CD14-positive monocyte (primary cell): Measurements from ENCODE around the gene TLR8. TPM values are rescaled to one million over a fixed set of nuclear protein-coding genes. Genes with fewer than 3 reads are reported as not detected.

Experiments
- DNase-seq, 3 donors: peaks; one replicate each; pipeline ENCODE4 v3.0.0-alpha.2; 2011 to 2022
- H2AFZ ChIP-seq: 2 replicates; pipeline ENCODE4 v1.6.0; 2012; ENCODE audit warnings: mild to moderate bottlenecking, low read depth, low read length, inconsistent platforms; ENCODE audit not compliant: insufficient read depth, poor library complexity, severe bottlenecking
- H3K27ac ChIP-seq, 2 donors: 1 replicate in 1 of 2; 2 replicates in 1 of 2; pipeline ENCODE4 v1.5.1; 2012 to 2013; ENCODE audit warnings: low read length in 2 of 2, control low read depth in 1 of 2, inconsistent platforms in 1 of 2, low read depth in 1 of 2, mild to moderate bottlenecking in 1 of 2
- H3K27me3 ChIP-seq, 2 donors: one replicate each; pipeline versions ENCODE4 v1.6.0 to v1.6.1; 2011 to 2013; ENCODE audit warnings: low read length in 2 of 2; ENCODE audit not compliant: control insufficient read depth in 2 of 2, insufficient read depth in 2 of 2
- H3K36me3 ChIP-seq, 2 donors: replicated peaks in 1 of 2; 1 replicate in 1 of 2; 2 replicates in 1 of 2; pipeline versions ENCODE4 v1.5.1 to v1.6.1; 2012 to 2013; ENCODE audit warnings: low read length in 2 of 2, control low read depth in 1 of 2, inconsistent platforms in 1 of 2, mild to moderate bottlenecking in 1 of 2; ENCODE audit not compliant: insufficient read depth in 2 of 2, control insufficient read depth in 1 of 2
- H3K4me1 ChIP-seq, 2 donors: 1 replicate in 1 of 2; 2 replicates in 1 of 2; pipeline versions ENCODE4 v1.5.1 to v1.6.1; 2012 to 2013; ENCODE audit warnings: low read length in 2 of 2, control low read depth in 1 of 2, inconsistent platforms in 1 of 2, mild to moderate bottlenecking in 1 of 2, moderate library complexity in 1 of 2; ENCODE audit not compliant: insufficient read depth in 2 of 2, control insufficient read depth in 1 of 2
- H3K4me2 ChIP-seq: replicated peaks from 2 replicates; pipeline ENCODE3; 2012; ENCODE audit warnings: low read length, moderate library complexity, mild to moderate bottlenecking; ENCODE audit not compliant: poor library complexity, severe bottlenecking; ENCODE audit errors: extremely low read depth
- H3K4me3 ChIP-seq, 3 experiments: fragments of 200-600 bp in 1 of 3; sonication (generic) in 1 of 3; replicated peaks in 1 of 3; 1 replicate in 2 of 3; 2 replicates in 1 of 3; pipeline ENCODE4 v1.5.1; 2011 to 2013; ENCODE audit warnings: low read length in 3 of 3, mild to moderate bottlenecking in 3 of 3, control low read depth in 2 of 3, low read depth in 2 of 3, inconsistent platforms in 1 of 3, moderate library complexity in 1 of 3
- H3K79me2 ChIP-seq: 2 replicates; pipeline ENCODE4 v1.6.0; 2012; ENCODE audit warnings: mild to moderate bottlenecking, control low read depth, inconsistent platforms, low read length, moderate library complexity; ENCODE audit not compliant: insufficient read depth
- H3K9ac ChIP-seq: 2 replicates; pipeline ENCODE4 v1.6.0; 2017; ENCODE audit warnings: low read length, mild to moderate bottlenecking; ENCODE audit not compliant: insufficient read depth, poor library complexity, severe bottlenecking
- H3K9me3 ChIP-seq, 2 donors: replicated peaks in 1 of 2; 1 replicate in 1 of 2; 2 replicates in 1 of 2; pipeline versions ENCODE4 v1.5.1 to v1.6.1; 2012 to 2013; ENCODE audit warnings: low read length in 2 of 2, control low read depth in 1 of 2; ENCODE audit not compliant: control insufficient read depth in 1 of 2, insufficient read depth in 1 of 2
- H4K20me1 ChIP-seq: 2 replicates; pipeline ENCODE4 v1.6.0; 2012; ENCODE audit warnings: mild to moderate bottlenecking, low read length, control low read depth, moderate library complexity; ENCODE audit not compliant: insufficient read depth
- H3K27ac Mint-ChIP-seq, 7 donors: one replicate each; pipeline ENCODE4 v1.8.0; 2020; ENCODE audit warnings: mild to moderate bottlenecking in 7 of 7, mixed read lengths in 7 of 7, moderate library complexity in 6 of 7, inconsistent platforms in 2 of 7
- H3K27me3 Mint-ChIP-seq, 3 donors: one replicate each; pipeline ENCODE4 v1.8.0; 2021 to 2022; ENCODE audit warnings: low read depth in 3 of 3, mild to moderate bottlenecking in 3 of 3, mixed read lengths in 3 of 3, moderate library complexity in 3 of 3, inconsistent platforms in 1 of 3
- H3K36me3 Mint-ChIP-seq, 2 donors: one replicate each; pipeline ENCODE4 v1.8.0; 2020; ENCODE audit warnings: mixed read lengths in 2 of 2, inconsistent platforms in 1 of 2, mild to moderate bottlenecking in 1 of 2
- H3K4me1 Mint-ChIP-seq: one replicate; pipeline ENCODE4 v1.8.0; 2020; ENCODE audit warnings: mild to moderate bottlenecking, mixed read lengths
- H3K4me3 Mint-ChIP-seq, 2 donors: one replicate each; pipeline ENCODE4 v1.8.0; 2020; ENCODE audit warnings: mild to moderate bottlenecking in 2 of 2, mixed read lengths in 2 of 2, moderate library complexity in 1 of 2
- H3K9me3 Mint-ChIP-seq, 7 donors: one replicate each; pipeline ENCODE4 v1.8.0; 2020 to 2022; ENCODE audit warnings: mixed read lengths in 7 of 7, mild to moderate bottlenecking in 6 of 7, moderate library complexity in 6 of 7, inconsistent platforms in 2 of 7
- CTCF ChIP-seq: fragments of 200-600 bp; IDR thresholded peaks from one replicate; pipeline ENCODE4 v1.8.0; 2022; ENCODE audit warnings: antibody characterized with exemption, mild to moderate bottlenecking
- WGBS: methylation state at CpG from one replicate; pipeline ENCODE4 v1.1.5; 2013; ENCODE audit warnings: missing lambda C conversion rate; ENCODE audit not compliant: insufficient coverage; 5-methylcytosine and 5-hydroxymethylcytosine counted together
- intact Hi-C, 2 donors: fragments of 100-400 bp; cut with micrococcal nuclease; formaldehyde crosslinking; loops; one replicate each; pipeline versions ENCODE4 v1.15.0 to v1.15.1; 2023
- polyA plus RNA-seq, 3 donors: library from polyadenylated mRNA; depleted of rRNA in 1 of 3; unstranded in 2 of 3; stranded (reverse) in 1 of 3; fragments of 300-500 nt in 2 of 3; fragments of >200 nt in 1 of 3; fragmentation: Illumina TruSeq in 2 of 3; gene quantifications; 1 replicate in 2 of 3; 2 replicates in 1 of 3; pipeline ENCODE4 v1.2.3, GENCODE V29; 2012 to 2021

Gene TLR8
- polyA plus RNA-seq, 3 donors: 23.1 to 61.9 (median 48.5) TPM

- peaks cover 0 to 60% (median 0%) of the 10 kb centered on the region in 3 donors for H3K27me3 Mint-ChIP-seq
- peaks cover 54 to 85% of the 10 kb centered on the region in 2 donors for H3K4me1 ChIP-seq
- intact Hi-C loops: no loop called here
- H2AFZ ChIP-seq: no peak overlapping the region
- peaks cover 72% of the 10 kb centered on the region for H3K4me1 Mint-ChIP-seq
- peaks cover 92% of the 10 kb centered on the region for H3K79me2 ChIP-seq
- peaks cover 0 to 8% of the 10 kb centered on the region in 2 donors for H3K27me3 ChIP-seq
- no peak for TF ChIP-seq CTCF
- H3K36me3 Mint-ChIP-seq: peaks cover 41 to 50% of the 10 kb centered on the region in 2 donors
- H4K20me1 ChIP-seq: peaks cover 76% of the 10 kb centered on the region
- peak overlapping the region; percentile 80 to 93 (median 89) for H3K27ac Mint-ChIP-seq
- peak overlapping the region; percentile 46 to 79 for H3K27ac ChIP-seq
- WGBS: 0% methylated on average over 6 of the region's 10 CpGs
- peak overlapping the region; percentile 63 to 96 (median 71) for H3K4me3 ChIP-seq
- H3K4me2 ChIP-seq: peak overlapping the region; percentile 70
- no peaks in the 10 kb centered on the region for H3K9me3 ChIP-seq
- H3K9me3 Mint-ChIP-seq: peaks cover 0 to 4% (median 0%) of the 10 kb centered on the region in 7 donors
- peaks cover 4 to 41% of the 10 kb centered on the region in 2 donors for H3K36me3 ChIP-seq
- H3K4me3 Mint-ChIP-seq: peak overlapping the region; percentile 73 to 88
- H3K9ac ChIP-seq: peak overlapping the region; percentile 6
- peak; percentile 39 to 74 (median 62) for DNase-seq
These were observed 4.2 kb downstream of the TLR8 start for GRCh38 chrX:12910423-12911121.

- Mint-ChIP-seq H3K27me3 (peaks cover 0 to 65% (median 0%) of the 10 kb centered on the region in 3 donors), H3K27ac (peak overlapping the region; percentile 80 to 93 (median 89)), H3K9me3 (peaks cover 0 to 6% (median 0%) of the 10 kb centered on the region in 7 donors), H3K36me3 (peaks cover 41 to 55% of the 10 kb centered on the region in 2 donors), H3K4me3 (peak overlapping the region; percentile 73 to 88), H3K4me1 (peaks cover 73% of the 10 kb centered on the region)
- Histone ChIP-seq H3K4me1 (peaks cover 54 to 85% of the 10 kb centered on the region in 2 donors), H3K36me3 (peaks cover 4 to 44% of the 10 kb centered on the region in 2 donors), H3K27ac (peak overlapping the region; percentile 41 to 79), H3K9me3 (no peaks in the 10 kb centered on the region), H4K20me1 (peaks cover 81% of the 10 kb centered on the region), H3K4me2 (peak overlapping the region; percentile 70), H3K9ac (peak overlapping the region; percentile 6), H3K27me3 (peaks cover 0 to 8% of the 10 kb centered on the region in 2 donors), H2AFZ (no peak overlapping the region), H3K79me2 (peaks cover 97% of the 10 kb centered on the region), H3K4me3 (peak overlapping the region; percentile 35 to 71 (median 63))
- DNase-seq: no peak
- intact Hi-C loops: no loop called here
- WGBS: no CpG with 5 or more reads among the region's 2 CpGs
- no peak for TF ChIP-seq CTCF
These were observed 4.7 kb downstream of the TLR8 start for GRCh38 chrX:12911122-12911470.
